ENCODE results near the gene ABCB1.

The ABCB1 gene

DNA sequence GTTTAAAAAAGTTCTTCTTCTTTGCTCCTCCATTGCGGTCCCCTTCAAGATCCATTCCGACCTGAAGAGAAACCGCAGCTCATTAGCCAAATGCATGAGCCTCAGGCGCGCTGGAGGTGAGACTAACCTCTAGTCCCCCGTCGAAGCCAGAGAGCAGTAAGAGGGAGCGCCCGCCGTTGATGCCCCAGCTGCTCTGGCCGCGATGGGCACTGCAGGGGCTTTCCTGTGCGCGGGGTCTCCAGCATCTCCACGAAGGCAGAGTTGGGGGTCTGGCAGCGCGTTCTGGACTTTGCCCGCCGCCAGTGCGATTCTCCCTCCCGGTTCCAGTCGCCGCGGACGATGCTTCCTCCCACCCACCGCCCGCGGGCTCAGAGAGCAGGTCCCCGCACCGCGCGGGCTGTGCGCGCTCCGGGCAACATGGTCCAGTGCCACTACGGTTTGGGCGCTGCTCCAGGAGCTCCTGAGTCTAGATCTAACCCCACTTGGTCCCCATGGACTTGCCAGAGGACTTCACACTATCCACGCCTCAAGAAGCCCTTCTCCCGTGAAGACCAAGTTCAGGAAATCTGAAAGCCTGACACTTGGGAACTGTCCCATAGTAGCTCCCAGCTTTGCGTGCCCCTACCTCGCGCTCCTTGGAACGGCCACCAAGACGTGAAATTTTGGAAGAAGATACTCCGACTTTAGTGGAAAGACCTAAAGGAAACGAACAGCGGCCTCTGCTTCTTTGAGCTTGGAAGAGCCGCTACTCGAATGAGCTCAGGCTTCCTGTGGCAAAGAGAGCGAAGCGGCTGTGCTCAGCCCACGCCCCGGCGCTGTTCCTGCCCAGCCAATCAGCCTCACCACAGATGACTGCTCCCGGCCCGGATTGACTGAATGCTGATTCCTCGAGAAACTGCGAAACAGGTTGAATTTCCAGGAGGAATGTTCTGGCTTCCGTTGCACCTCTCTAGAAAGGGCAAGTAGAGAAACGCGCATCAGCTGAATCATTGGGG lies at the start of gene ABCB1:
ABCB1 (minus strand) TSS at position 755 of the 995 bp plus-strand sequence; CDS start at position 55, 700 bp downstream.
- peak; percentile 12 for DNase-seq

DNA sequence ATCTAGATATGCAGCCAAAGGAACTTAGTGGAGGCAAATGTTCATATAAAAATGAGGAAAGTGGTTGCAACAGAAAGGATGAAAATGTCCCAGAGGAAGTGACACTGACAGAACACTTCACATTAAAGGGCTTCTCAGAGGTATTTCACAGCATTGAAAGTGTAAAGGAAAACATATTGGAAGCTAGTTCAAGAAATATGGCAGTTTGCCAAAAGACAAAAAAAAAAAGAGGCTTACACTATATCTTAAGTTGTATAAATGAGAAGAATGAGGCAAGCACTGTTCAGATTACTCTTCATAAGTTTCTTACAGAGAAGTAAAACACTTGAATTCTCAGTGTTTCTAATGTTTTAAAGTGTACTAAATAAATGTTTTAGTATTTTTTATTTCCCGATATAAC lies 47.6 kb upstream of the ABCB1 start:
- DNase-seq = no peak

- DNase-seq = no peak
Observed at GRCh38 chr7:87645446-87645845, 44.8 kb upstream of the ABCB1 start.

DNA sequence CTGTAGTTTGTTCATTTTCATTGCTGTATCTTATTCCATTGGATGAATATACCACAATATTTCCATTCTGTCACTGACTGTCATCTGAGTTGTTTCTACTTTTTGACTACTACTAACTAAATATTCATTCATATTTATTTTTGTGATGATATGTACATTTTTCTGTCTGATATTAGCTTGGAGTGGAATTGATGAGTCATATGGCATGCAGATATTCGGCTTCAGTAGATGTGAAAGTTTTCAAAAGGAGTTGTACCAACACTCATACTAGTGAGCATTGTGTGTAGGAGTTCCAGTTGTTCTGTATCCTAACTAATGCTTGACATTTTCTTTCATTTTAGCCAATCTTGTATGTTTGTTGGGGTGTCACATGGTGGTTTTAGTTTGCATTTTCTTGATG lies 35.2 kb upstream of the ABCB1 start:
- DNase-seq = no peak

- no peak for DNase-seq
Observed at GRCh38 chr7:87628780-87629569, 28.3 kb upstream of the ABCB1 start.

- no peak for DNase-seq
Observed at GRCh38 chr7:87627634-87627994, 26.9 kb upstream of the ABCB1 start.

DNA sequence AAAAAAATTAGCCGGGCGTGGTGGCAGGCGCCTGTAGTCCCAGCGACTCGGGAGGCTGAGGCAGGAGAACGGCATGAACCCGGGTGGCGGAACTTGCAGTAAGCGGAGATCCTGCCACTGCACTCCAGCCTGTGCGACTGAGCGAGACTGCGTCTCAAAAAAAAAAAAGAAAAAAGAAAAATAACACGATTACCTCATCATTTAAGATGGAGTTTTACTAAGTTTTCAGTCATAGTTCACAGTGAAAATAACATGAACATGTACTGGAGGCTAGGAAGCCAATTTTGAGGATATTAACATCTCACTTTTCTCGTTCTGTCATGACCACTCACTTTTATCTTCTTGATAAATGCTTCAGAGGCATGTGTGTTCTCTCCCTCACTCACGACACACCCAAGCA lies 24.4 kb upstream of the ABCB1 start:
- no peak for DNase-seq

- DNase-seq = no peak
Observed at GRCh38 chr7:87624628-87625027, 23.9 kb upstream of the ABCB1 start.

GRCh38 chr7:87615197-87615596 lies 14.5 kb upstream of the ABCB1 start:
- no peak for DNase-seq

- no peak for DNase-seq
Observed at GRCh38 chr7:87609916-87610315, 9.2 kb upstream of the ABCB1 start.

- DNase-seq = no peak
Observed at GRCh38 chr7:87608431-87608830, 7.7 kb upstream of the ABCB1 start.

- DNase-seq = no peak
Observed at GRCh38 chr7:87604264-87604663, 3.6 kb upstream of the ABCB1 start.

- DNase-seq = peak; percentile 31
Observed at GRCh38 chr7:87599336-87599735, 1.3 kb downstream of the ABCB1 start.

DNA sequence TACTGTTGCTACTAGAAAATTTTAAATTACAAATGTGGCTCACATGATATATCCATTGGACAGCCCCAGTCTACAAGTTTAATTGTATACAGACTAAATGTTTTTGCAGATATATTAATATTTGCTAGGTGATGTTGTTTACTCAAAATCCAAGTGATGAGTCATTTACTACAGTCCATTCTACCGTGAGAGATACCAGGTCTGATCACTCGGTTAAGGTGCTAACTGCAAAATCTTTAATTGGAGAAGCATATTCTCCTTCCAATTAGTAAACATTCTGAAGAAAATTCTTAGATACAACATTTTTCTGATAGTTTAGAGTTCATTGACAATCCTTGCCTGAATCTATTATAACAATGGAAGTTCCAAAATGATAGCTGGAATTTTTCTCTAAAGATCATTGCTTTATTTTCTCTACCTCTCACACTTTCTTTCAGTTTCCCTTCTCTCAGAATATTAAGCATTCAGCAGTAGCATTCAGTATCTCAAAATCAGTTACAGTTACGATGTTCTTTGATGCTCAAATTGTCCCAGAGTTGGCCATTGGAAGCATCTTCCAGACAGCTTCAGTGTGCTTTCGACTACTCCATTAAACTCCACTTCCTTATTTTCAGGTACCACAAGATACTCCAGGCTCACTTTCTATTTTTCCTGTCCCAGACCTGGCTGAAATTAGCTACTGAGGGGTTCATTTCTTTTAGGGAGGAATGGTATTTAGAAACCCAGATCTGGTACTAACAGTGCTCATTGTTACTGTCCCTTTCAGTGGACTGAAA lies 2.3 kb downstream of the ABCB1 start:
- no peak for DNase-seq

DNA sequence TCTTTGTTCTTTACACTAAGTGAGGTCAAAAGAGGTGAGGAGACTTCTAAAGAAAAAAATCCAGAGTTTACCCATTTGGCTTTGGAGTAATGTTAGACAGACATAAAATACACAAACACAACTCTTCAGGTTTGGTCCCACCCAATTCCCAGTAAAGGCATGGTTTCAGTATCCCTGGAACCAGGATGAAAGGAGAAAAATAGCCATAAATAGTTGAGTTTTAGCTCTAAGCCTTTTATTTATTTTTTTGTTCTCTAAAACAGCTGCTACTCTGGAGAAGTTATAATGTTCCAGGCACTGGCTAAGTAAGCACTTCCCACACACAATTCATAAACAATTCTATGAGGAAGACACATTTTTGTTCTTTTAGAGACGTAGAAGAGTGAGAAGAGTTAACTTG lies 4.0 kb downstream of the ABCB1 start:
- no peak for DNase-seq

- DNase-seq = no peak
Observed at GRCh38 chr7:87596136-87596535, 4.5 kb downstream of the ABCB1 start.

DNA sequence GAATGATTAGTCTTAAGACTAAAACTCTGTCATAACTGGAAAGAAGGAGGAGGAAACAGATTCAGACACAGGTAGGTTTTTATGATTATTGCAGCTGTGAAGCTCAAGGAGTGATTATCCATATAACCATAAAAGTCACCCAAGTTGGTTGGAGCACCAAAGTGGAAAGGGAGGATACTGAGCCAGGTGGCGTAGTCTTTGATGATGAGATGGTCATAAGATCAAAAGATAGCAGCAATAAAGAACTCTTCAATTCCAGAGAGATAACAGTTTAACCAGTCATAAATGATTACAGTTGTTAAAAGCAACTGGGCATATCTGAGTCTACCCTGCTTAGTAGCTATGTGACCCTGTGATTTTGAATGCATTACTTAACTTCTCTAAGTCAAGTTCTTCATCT lies 8.4 kb downstream of the ABCB1 start:
- no peak for DNase-seq

GRCh38 chr7:87591211-87591610 lies 9.5 kb downstream of the ABCB1 start:
- DNase-seq = no peak

GRCh38 chr7:87590578-87590977 lies 10.1 kb downstream of the ABCB1 start:
- no peak for DNase-seq

GRCh38 chr7:87589631-87590030 lies 11.1 kb downstream of the ABCB1 start:
- no peak for DNase-seq

- no peak for DNase-seq
Observed at GRCh38 chr7:87581723-87582122, 19.0 kb downstream of the ABCB1 start.

GRCh38 chr7:87580636-87581035 lies 20.0 kb downstream of the ABCB1 start:
- no peak for DNase-seq

DNA sequence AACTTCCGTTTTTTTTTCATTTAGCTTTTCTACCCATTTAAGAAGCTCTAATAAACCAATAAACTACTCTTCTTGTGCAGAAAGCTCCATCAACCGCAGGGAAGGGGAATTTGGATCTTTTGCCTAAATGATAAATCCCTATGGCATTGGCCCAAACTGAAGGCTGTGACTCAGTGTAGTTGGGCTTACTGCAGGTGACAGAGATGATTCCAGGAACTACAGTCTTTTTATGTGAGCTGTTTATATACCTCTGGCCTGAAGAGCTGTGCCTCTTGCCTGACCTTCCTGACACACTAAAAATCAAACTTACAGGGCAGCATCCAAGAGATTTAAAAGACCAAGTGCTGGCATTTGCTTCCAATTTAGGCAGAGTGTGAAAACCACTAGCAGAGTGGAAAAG lies 25.2 kb downstream of the ABCB1 start:
- no peak for DNase-seq

Data from hematopoietic multipotent progenitor cell treated with erythropoietin and hydrocortisone succinate and interleukin-3 and kit ligand, for 8 days (in vitro differentiated cells).